SK-N-MC (cell line): ENCODE measurements around the gene SEPTIN3.

Experiments used
- EZH2 ChIP-seq: fragments of 200-600 bp; sonication (generic); IDR thresholded peaks from one replicate; pipeline ENCODE4 v1.6.1; 2017; ENCODE audit warnings: antibody characterized with exemption
- FOXP2 ChIP-seq: optimal IDR thresholded peaks from 2 replicates; pipeline ENCODE3; 2011; ENCODE audit warnings: mild to moderate bottlenecking, moderate library complexity; ENCODE audit not compliant: insufficient read depth; ENCODE audit errors: extremely low read length, control extremely low read depth
- POLR2AphosphoS5 ChIP-seq: IDR thresholded peaks from 2 replicates; pipeline ENCODE4 v1.6.1; 2012; ENCODE audit warnings: mild to moderate bottlenecking, low read depth, low read length, borderline replicate concordance

DNA sequence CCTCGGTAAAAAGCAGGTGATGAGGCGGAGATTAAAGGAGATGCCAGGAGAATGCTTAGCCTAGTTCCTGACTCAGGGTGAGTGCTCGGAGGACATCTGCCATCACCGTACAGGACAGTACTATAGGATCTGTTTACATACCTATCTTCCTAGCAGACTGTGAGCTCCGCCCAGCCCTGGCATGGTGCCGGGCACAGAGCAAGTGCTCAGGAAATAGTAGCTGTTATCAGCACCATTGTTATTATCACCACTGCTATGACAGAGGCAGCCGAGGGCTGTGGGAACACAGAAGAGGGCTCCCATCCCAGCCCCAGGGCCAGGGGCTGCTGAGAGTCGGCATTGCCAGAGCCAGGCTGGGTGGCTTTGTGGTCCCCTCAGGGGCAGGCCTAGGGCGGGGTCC, 642 bp upstream of the SEPTIN3 start:
- no peak for TF ChIP-seq POLR2AphosphoS5
- no peak for TF ChIP-seq EZH2
- no peak for TF ChIP-seq FOXP2
